ENCODE data around the gene GRIN3B.

Gene GRIN3B

GRCh38 chr19:996051-996838 is 4.0 kb upstream of the GRIN3B start (continued):
- TF ChIP-seq ZNF18 (tag by site-specific recombination; IDR thresholded peaks at IDR 0.05) (peak; percentile 74), FEZF1 (tag by site-specific recombination; IDR thresholded peaks at IDR 0.05) (no peak), ZNF626 (tag by site-specific recombination; IDR thresholded peaks at IDR 0.05) (no peak), MYNN (tag by site-specific recombination; IDR thresholded peaks at IDR 0.05; ENCODE audit: borderline replicate concordance) (no peak), ZNF274 (IDR thresholded peaks at IDR 0.05; ENCODE audit: low read length) (no peak), ZNF274 (tag by site-specific recombination; IDR thresholded peaks at IDR 0.05; ENCODE audit: borderline replicate concordance) (no peak), ZNF473 (tag by site-specific recombination; IDR thresholded peaks at IDR 0.05) (no peak), ZNF155 (tag by site-specific recombination; IDR thresholded peaks at IDR 0.05) (no peak), SALL2 (tag by site-specific recombination; IDR thresholded peaks at IDR 0.05; ENCODE audit: borderline replicate concordance) (no peak), ZNF544 (tag by site-specific recombination; IDR thresholded peaks at IDR 0.05) (no peak), ZNF132 (tag by site-specific recombination; IDR thresholded peaks at IDR 0.05; ENCODE audit: borderline replicate concordance) (no peak), ZNF558 (tag by site-specific recombination; IDR thresholded peaks at IDR 0.05) (peak; percentile 18; the same call in 1 of the 2 replicates), ZNF623 (tag by site-specific recombination; IDR thresholded peaks at IDR 0.05) (peak; percentile 22), ZNF292 (tag by site-specific recombination; IDR thresholded peaks at IDR 0.05; ENCODE audit: borderline replicate concordance, low read depth) (no peak), HOXD13 (CRISPR knock-in tag; IDR thresholded peaks at IDR 0.05; ENCODE audit: borderline replicate concordance) (no peak), IKZF3 (tag by site-specific recombination; IDR thresholded peaks at IDR 0.05) (peak; percentile 60; the same call in 1 of the 2 replicates), ZNF571 (tag by site-specific recombination; IDR thresholded peaks at IDR 0.05) (no peak), ZBTB26 (tag by site-specific recombination; optimal IDR thresholded peaks at IDR 0.05) (peak; percentile 83), ZNF335 (tag by site-specific recombination; conservative IDR thresholded peaks at IDR 0.05) (peak; percentile 97), KLF10 (tag by site-specific recombination; IDR thresholded peaks at IDR 0.05) (no peak; the same call in 1 of the 2 replicates), ZNF555 (tag by site-specific recombination; conservative IDR thresholded peaks at IDR 0.05) (no peak), ZNF366 (tag by site-specific recombination; conservative IDR thresholded peaks at IDR 0.05) (peak; percentile 67), KLF16 (tag by site-specific recombination; IDR thresholded peaks at IDR 0.05) (peak; percentile 94), ZNF792 (tag by site-specific recombination; IDR thresholded peaks at IDR 0.05) (0 out of 2 replicates have a peak, but pooled peaks have one; percentile 76), ZNF138 (tag by site-specific recombination; IDR thresholded peaks at IDR 0.05; ENCODE audit: borderline replicate concordance) (no peak), KLF17 (tag by site-specific recombination; IDR thresholded peaks at IDR 0.05) (peak; percentile 100), ZNF202 (tag by site-specific recombination; IDR thresholded peaks at IDR 0.05; ENCODE audit: borderline replicate concordance) (no peak), ZNF16 (tag by site-specific recombination; IDR thresholded peaks at IDR 0.05; ENCODE audit: low read depth) (no peak)
- TF ChIP-seq, protein P1, sequence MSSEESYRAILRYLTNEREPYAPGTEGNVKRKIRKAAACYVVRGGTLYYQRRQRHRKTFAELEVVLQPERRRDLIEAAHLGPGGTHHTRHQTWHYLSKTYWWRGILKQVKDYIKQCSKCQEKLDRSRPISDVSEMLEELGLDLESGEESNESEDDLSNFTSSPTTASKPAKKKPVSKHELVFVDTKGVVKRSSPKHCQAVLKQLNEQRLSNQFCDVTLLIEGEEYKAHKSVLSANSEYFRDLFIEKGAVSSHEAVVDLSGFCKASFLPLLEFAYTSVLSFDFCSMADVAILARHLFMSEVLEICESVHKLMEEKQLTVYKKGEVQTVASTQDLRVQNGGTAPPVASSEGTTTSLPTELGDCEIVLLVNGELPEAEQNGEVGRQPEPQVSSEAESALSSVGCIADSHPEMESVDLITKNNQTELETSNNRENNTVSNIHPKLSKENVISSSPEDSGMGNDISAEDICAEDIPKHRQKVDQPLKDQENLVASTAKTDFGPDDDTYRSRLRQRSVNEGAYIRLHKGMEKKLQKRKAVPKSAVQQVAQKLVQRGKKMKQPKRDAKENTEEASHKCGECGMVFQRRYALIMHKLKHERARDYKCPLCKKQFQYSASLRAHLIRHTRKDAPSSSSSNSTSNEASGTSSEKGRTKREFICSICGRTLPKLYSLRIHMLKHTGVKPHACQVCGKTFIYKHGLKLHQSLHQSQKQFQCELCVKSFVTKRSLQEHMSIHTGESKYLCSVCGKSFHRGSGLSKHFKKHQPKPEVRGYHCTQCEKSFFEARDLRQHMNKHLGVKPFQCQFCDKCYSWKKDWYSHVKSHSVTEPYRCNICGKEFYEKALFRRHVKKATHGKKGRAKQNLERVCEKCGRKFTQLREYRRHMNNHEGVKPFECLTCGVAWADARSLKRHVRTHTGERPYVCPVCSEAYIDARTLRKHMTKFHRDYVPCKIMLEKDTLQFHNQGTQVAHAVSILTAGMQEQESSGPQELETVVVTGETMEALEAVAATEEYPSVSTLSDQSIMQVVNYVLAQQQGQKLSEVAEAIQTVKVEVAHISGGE (tag by site-specific recombination; conservative IDR thresholded peaks at IDR 0.05; ENCODE audit: low read depth): no peak
- TF ChIP-seq, protein P2, sequence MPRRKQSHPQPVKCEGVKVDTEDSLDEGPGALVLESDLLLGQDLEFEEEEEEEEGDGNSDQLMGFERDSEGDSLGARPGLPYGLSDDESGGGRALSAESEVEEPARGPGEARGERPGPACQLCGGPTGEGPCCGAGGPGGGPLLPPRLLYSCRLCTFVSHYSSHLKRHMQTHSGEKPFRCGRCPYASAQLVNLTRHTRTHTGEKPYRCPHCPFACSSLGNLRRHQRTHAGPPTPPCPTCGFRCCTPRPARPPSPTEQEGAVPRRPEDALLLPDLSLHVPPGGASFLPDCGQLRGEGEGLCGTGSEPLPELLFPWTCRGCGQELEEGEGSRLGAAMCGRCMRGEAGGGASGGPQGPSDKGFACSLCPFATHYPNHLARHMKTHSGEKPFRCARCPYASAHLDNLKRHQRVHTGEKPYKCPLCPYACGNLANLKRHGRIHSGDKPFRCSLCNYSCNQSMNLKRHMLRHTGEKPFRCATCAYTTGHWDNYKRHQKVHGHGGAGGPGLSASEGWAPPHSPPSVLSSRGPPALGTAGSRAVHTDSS (tag by site-specific recombination; IDR thresholded peaks at IDR 0.05): peak; percentile 57; the same call in 1 of the 2 replicates
